NT2/D1 (cell line): ENCODE measurements around the gene UBASH3B.

Source experiments
- YY1 ChIP-seq: IDR thresholded peaks from 2 replicates; pipeline ENCODE4 v1.6.1; 2011; ENCODE audit not compliant: insufficient read length, insufficient read depth
- ZNF274 ChIP-seq: IDR thresholded peaks from 2 replicates; pipeline ENCODE4 v1.6.1; 2011; ENCODE audit warnings: mild to moderate bottlenecking, low read depth, low read length

DNA sequence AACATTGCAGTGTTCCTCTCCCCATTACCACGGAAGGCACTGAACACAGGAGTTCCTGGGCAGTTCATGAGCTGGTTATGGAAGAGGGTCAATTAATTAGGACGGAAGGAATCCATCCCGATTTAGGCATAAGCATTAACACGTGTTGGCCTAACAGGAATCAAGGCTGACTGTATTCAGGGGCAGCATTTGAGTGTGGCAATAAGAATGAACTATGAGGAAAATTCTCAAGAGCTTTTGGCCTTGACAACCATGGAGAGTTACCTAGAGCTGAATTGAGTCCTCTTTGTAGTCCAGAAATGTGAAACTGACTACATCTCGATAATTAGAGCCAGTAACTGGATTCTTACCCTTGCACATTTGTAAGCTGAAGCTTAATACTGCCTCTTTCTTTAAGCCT lies 100.4 kb downstream of the UBASH3B start:
- TF ChIP-seq YY1 = no peak
- no peak for TF ChIP-seq ZNF274
